ENCODE results near the gene DACH1.

Gene DACH1

DNA sequence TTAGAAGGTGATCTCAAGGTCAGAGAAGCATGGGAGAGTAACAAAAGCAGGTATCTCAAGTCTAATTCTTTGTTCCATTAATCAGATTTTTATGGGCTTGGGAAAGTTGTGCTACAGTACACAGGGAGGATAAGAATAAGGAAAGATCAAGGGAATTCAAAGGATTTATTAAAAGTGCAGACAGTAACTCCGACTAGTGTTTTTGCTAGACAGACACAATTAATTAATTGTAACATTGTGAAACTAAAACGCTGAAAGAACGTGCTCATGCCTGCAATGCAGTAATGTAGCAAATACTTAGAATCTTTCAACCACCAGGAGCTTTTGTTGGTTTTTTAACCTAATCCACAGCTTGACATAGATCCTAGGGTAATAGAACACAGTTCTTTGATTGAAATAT lies 221.5 kb downstream of the DACH1 start:
- Histone ChIP-seq H3K4ac (ENCODE audit: low read depth, low read length) (no peak overlapping the region), H3K4me1 (ENCODE audit: control insufficient read depth, low read depth, low read length) (no peaks in the 10 kb centered on the region), H4K5ac (ENCODE audit: low read length) (no peak overlapping the region), H3K9ac (ENCODE audit: low read length) (no peak overlapping the region), H3K27me3 (ENCODE audit: insufficient read depth, low read length, poor library complexity) (no peaks in the 10 kb centered on the region), H3K23ac (ENCODE audit: low read length) (no peak overlapping the region), H3K18ac (ENCODE audit: low read length) (no peak overlapping the region), H4K8ac (ENCODE audit: low read depth, low read length) (no peak overlapping the region), H3K56ac (ENCODE audit: low read length) (no peak overlapping the region), H3K79me1 (ENCODE audit: low read length) (no peaks in the 10 kb centered on the region), H3K4me3 (ENCODE audit: low read length) (no peak overlapping the region), H2BK120ac (ENCODE audit: low read depth, low read length) (no peak overlapping the region), H2BK15ac (replicated peaks; ENCODE audit: low read depth) (no peak overlapping the region), H2BK5ac (ENCODE audit: low read length) (no peak overlapping the region), H3K36me3 (ENCODE audit: control insufficient read depth, insufficient read depth, low read length) (no peaks in the 10 kb centered on the region), H3K27ac (ENCODE audit: low read depth, low read length) (no peak overlapping the region), H3K79me2 (ENCODE audit: control insufficient read depth, insufficient read depth, low read length) (no peaks in the 10 kb centered on the region), H3K4me2 (ENCODE audit: low read length) (no peak overlapping the region), H2AK5ac (ENCODE audit: low read length) (no peak overlapping the region)
- no CpG with 5 or more reads among the region's 3 CpGs for WGBS (ENCODE audit: extremely low coverage, insufficient coverage, low lambda C conversion rate)
- no peak for DNase-seq

DNA sequence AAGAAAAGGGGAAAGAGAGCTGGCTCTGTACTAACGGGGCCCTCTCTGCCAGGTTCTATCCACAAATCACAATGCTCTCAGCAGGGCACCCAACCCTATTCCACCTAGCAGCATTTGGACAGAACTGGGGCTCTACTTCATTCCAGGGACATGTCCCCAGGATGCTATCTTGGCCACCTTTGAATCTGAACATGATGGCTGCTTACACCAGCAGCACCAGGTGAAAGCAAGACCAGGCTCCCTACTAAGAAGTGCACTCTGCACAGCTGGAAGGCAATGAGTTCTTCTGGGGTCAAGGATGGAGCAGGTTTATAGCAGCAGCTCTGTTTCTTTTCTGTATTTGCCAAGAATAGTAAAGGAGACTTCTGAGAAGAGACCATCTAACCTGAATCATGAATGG lies 222.4 kb downstream of the DACH1 start:
- Histone ChIP-seq H3K27me3 (ENCODE audit: insufficient read depth, low read length, poor library complexity) (no peaks in the 10 kb centered on the region), H3K79me2 (ENCODE audit: control insufficient read depth, insufficient read depth, low read length) (no peaks in the 10 kb centered on the region), H3K18ac (ENCODE audit: low read length) (no peak overlapping the region), H3K56ac (ENCODE audit: low read length) (no peak overlapping the region), H3K4me3 (ENCODE audit: low read length) (no peak overlapping the region), H4K8ac (ENCODE audit: low read depth, low read length) (no peak overlapping the region), H3K4me1 (ENCODE audit: control insufficient read depth, low read depth, low read length) (no peaks in the 10 kb centered on the region), H3K27ac (ENCODE audit: low read depth, low read length) (no peak overlapping the region), H3K4ac (ENCODE audit: low read depth, low read length) (peak overlapping the region; percentile 12), H4K5ac (ENCODE audit: low read length) (no peak overlapping the region), H2BK120ac (ENCODE audit: low read depth, low read length) (no peak overlapping the region), H2BK5ac (ENCODE audit: low read length) (no peak overlapping the region), H3K9ac (ENCODE audit: low read length) (no peak overlapping the region), H3K23ac (ENCODE audit: low read length) (no peak overlapping the region), H3K36me3 (ENCODE audit: control insufficient read depth, insufficient read depth, low read length) (no peaks in the 10 kb centered on the region), H2BK15ac (replicated peaks; ENCODE audit: low read depth) (no peak overlapping the region), H3K4me2 (ENCODE audit: low read length) (no peak overlapping the region), H3K79me1 (ENCODE audit: low read length) (no peaks in the 10 kb centered on the region), H2AK5ac (ENCODE audit: low read length) (no peak overlapping the region)
- no peak for DNase-seq
- WGBS (ENCODE audit: extremely low coverage, insufficient coverage, low lambda C conversion rate): no CpG with 5 or more reads among the region's 1 CpG

DNA sequence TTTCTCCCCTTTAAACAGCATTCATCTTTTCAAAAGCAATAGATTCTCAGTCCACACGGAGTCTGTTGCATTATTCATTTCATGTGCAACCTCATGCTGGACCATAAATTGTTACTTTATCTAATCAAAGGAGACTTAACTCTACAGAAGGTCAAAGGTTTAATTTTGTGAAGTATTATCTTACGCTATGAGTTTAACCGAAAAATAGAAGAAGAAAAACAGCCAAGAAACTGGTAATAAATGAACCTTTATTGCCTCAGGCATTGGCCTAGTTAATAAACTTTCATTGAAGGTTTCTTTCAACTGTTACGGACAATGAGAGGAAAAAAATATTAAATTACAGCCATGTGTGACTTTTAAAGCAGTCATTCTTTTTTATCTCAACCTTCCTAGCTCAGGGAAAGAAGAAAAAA lies 223.6 kb downstream of the DACH1 start:
- Histone ChIP-seq H3K79me1 (ENCODE audit: low read length) (no peaks in the 10 kb centered on the region), H3K4me2 (ENCODE audit: low read length) (no peak overlapping the region), H2AK5ac (ENCODE audit: low read length) (no peak overlapping the region), H2BK120ac (ENCODE audit: low read depth, low read length) (no peak overlapping the region), H2BK5ac (ENCODE audit: low read length) (no peak overlapping the region), H3K4me3 (ENCODE audit: low read length) (no peak overlapping the region), H3K79me2 (ENCODE audit: control insufficient read depth, insufficient read depth, low read length) (no peaks in the 10 kb centered on the region), H3K27me3 (ENCODE audit: insufficient read depth, low read length, poor library complexity) (no peaks in the 10 kb centered on the region), H3K23ac (ENCODE audit: low read length) (no peak overlapping the region), H3K4me1 (ENCODE audit: control insufficient read depth, low read depth, low read length) (no peaks in the 10 kb centered on the region), H3K18ac (ENCODE audit: low read length) (no peak overlapping the region), H4K8ac (ENCODE audit: low read depth, low read length) (no peak overlapping the region), H3K27ac (ENCODE audit: low read depth, low read length) (no peak overlapping the region), H4K5ac (ENCODE audit: low read length) (no peak overlapping the region), H3K9ac (ENCODE audit: low read length) (no peak overlapping the region), H3K36me3 (ENCODE audit: control insufficient read depth, insufficient read depth, low read length) (no peaks in the 10 kb centered on the region), H2BK15ac (replicated peaks; ENCODE audit: low read depth) (no peak overlapping the region), H3K56ac (ENCODE audit: low read length) (no peak overlapping the region), H3K4ac (ENCODE audit: low read depth, low read length) (no peak overlapping the region)
- no CpG with 5 or more reads among the region's 4 CpGs for WGBS (ENCODE audit: extremely low coverage, insufficient coverage, low lambda C conversion rate)
- no peak for DNase-seq

- Histone ChIP-seq H3K23ac (ENCODE audit: low read length) (no peak overlapping the region), H3K18ac (ENCODE audit: low read length) (no peak overlapping the region), H3K4me3 (ENCODE audit: low read length) (no peak overlapping the region), H3K4me2 (ENCODE audit: low read length) (no peak overlapping the region), H4K8ac (ENCODE audit: low read depth, low read length) (no peak overlapping the region), H3K27ac (ENCODE audit: low read depth, low read length) (no peak overlapping the region), H3K4me1 (ENCODE audit: control insufficient read depth, low read depth, low read length) (no peaks in the 10 kb centered on the region), H3K9ac (ENCODE audit: low read length) (no peak overlapping the region), H3K79me2 (ENCODE audit: control insufficient read depth, insufficient read depth, low read length) (no peaks in the 10 kb centered on the region), H3K56ac (ENCODE audit: low read length) (no peak overlapping the region), H3K4ac (ENCODE audit: low read depth, low read length) (no peak overlapping the region), H2BK120ac (ENCODE audit: low read depth, low read length) (no peak overlapping the region), H2BK15ac (replicated peaks; ENCODE audit: low read depth) (no peak overlapping the region), H3K79me1 (ENCODE audit: low read length) (no peaks in the 10 kb centered on the region), H2BK5ac (ENCODE audit: low read length) (no peak overlapping the region), H2AK5ac (ENCODE audit: low read length) (no peak overlapping the region), H3K27me3 (ENCODE audit: insufficient read depth, low read length, poor library complexity) (no peaks in the 10 kb centered on the region), H3K36me3 (ENCODE audit: control insufficient read depth, insufficient read depth, low read length) (no peaks in the 10 kb centered on the region), H4K5ac (ENCODE audit: low read length) (no peak overlapping the region)
- no peak for DNase-seq
- WGBS (ENCODE audit: extremely low coverage, insufficient coverage, low lambda C conversion rate): no CpG with 5 or more reads among the region's 1 CpG
These were observed 228.3 kb downstream of the DACH1 start for GRCh38 chr13:71638751-71639150.

DNA sequence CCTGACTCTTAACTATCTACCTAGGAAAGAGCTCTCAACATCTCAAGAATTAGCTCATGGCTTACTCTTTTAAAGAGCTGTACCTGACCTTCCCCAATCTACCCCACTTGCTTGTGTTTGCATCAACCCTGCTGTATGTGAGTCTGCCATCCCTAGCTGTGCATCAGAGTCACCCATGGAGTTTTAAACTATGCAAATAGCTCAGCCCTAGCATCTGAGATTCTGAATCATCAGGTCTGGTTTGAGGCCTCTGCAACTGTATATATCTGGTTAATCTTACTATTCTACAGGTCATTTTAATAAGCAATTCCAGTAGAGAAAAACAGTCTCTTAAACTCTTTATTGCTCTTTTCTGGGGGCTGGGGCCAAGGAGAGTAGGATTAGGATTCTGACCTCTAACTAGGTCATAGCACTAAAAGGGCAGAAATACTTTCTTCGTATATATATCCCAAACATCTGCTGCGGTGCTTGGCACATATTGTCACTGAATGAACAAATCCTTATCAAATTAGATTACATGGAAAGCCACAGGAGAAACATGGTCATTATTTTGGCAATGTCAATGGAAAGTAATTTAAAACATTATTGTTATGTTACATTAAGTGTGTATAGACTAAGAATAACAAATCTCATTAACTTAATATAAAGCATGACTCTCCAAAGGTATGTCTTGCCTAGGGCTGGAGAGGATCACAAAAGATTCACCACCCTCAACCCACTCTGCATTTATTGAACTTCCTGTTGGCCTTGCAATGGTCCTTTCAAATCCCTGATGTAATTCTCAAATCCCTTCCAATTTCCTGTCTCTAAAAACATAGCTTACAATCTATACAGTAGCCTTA lies 232.2 kb downstream of the DACH1 start:
- no CpG with 5 or more reads among the region's 2 CpGs for WGBS (ENCODE audit: extremely low coverage, insufficient coverage, low lambda C conversion rate)
- no peak overlapping the region for H4K8ac ChIP-seq (ENCODE audit: low read depth, low read length)
- H2AK5ac ChIP-seq (ENCODE audit: low read length): no peak overlapping the region
- no peaks in the 10 kb centered on the region for H3K79me2 ChIP-seq (ENCODE audit: control insufficient read depth, insufficient read depth, low read length)
- no peak overlapping the region for H2BK5ac ChIP-seq (ENCODE audit: low read length)
- no peak overlapping the region for H3K27ac ChIP-seq (ENCODE audit: low read depth, low read length)
- no peaks in the 10 kb centered on the region for H3K36me3 ChIP-seq (ENCODE audit: control insufficient read depth, insufficient read depth, low read length)
- H3K56ac ChIP-seq (ENCODE audit: low read length): no peak overlapping the region
- no peak overlapping the region for H3K4me3 ChIP-seq (ENCODE audit: low read length)
- no peak overlapping the region for H3K18ac ChIP-seq (ENCODE audit: low read length)
- H3K4ac ChIP-seq (ENCODE audit: low read depth, low read length): no peak overlapping the region
- no peaks in the 10 kb centered on the region for H3K4me1 ChIP-seq (ENCODE audit: control insufficient read depth, low read depth, low read length)
- no peak overlapping the region for H2BK15ac ChIP-seq (replicated peaks; ENCODE audit: low read depth)
- H2BK120ac ChIP-seq (ENCODE audit: low read depth, low read length): no peak overlapping the region
- H3K79me1 ChIP-seq (ENCODE audit: low read length): no peaks in the 10 kb centered on the region
- H4K5ac ChIP-seq (ENCODE audit: low read length): no peak overlapping the region
- no peak overlapping the region for H3K4me2 ChIP-seq (ENCODE audit: low read length)
- H3K23ac ChIP-seq (ENCODE audit: low read length): no peak overlapping the region
- no peak overlapping the region for H3K9ac ChIP-seq (ENCODE audit: low read length)
- DNase-seq: no peak
- H3K27me3 ChIP-seq (ENCODE audit: insufficient read depth, low read length, poor library complexity): no peaks in the 10 kb centered on the region

DNA sequence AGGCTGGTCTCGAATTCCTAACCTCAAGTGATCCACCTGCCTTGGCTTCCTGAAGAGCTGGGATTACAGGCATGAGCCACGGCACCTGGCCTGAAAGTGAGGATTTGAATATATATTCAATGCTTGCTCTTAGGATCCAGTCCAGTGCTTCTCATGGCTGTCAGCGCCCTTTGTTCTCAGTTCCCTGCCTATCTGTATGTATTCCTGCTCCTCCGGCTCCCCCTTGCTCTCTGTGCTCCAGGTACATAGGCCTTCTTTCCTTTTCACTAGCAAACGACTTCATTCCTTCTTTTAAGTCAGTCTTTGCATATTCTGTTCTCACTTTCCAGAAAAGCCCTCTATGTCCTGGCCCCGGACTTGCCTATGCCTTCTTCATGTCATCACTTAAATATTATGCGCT lies 232.8 kb downstream of the DACH1 start:
- Histone ChIP-seq H3K36me3 (ENCODE audit: control insufficient read depth, insufficient read depth, low read length) (no peaks in the 10 kb centered on the region), H2AK5ac (ENCODE audit: low read length) (no peak overlapping the region), H3K79me1 (ENCODE audit: low read length) (no peaks in the 10 kb centered on the region), H2BK120ac (ENCODE audit: low read depth, low read length) (no peak overlapping the region), H3K79me2 (ENCODE audit: control insufficient read depth, insufficient read depth, low read length) (no peaks in the 10 kb centered on the region), H3K18ac (ENCODE audit: low read length) (no peak overlapping the region), H3K4ac (ENCODE audit: low read depth, low read length) (no peak overlapping the region), H2BK15ac (replicated peaks; ENCODE audit: low read depth) (no peak overlapping the region), H3K23ac (ENCODE audit: low read length) (no peak overlapping the region), H3K27ac (ENCODE audit: low read depth, low read length) (no peak overlapping the region), H3K9ac (ENCODE audit: low read length) (no peak overlapping the region), H3K4me2 (ENCODE audit: low read length) (no peak overlapping the region), H4K8ac (ENCODE audit: low read depth, low read length) (no peak overlapping the region), H3K56ac (ENCODE audit: low read length) (no peak overlapping the region), H4K5ac (ENCODE audit: low read length) (no peak overlapping the region), H3K27me3 (ENCODE audit: insufficient read depth, low read length, poor library complexity) (no peaks in the 10 kb centered on the region), H2BK5ac (ENCODE audit: low read length) (no peak overlapping the region), H3K4me3 (ENCODE audit: low read length) (no peak overlapping the region), H3K4me1 (ENCODE audit: control insufficient read depth, low read depth, low read length) (no peaks in the 10 kb centered on the region)
- no CpG with 5 or more reads among the region's 7 CpGs for WGBS (ENCODE audit: extremely low coverage, insufficient coverage, low lambda C conversion rate)
- DNase-seq: no peak
